SU-DHL-6 (cell line): Measurements from ENCODE around the gene RNF180.

Source experiments
- EZH2phosphoT487 ChIP-seq: fragments of 200-600 bp; sonication (generic), shearing (Covaris generic); conservative IDR thresholded peaks from 2 replicates; pipeline ENCODE4 v1.6.1; 2018; ENCODE audit warnings: mild to moderate bottlenecking, antibody characterized with exemption, low read length, moderate library complexity, mixed read lengths
- TF ChIP-seq, protein P1 (sequence below): fragments of 200-600 bp; sonication (generic); IDR thresholded peaks from one replicate; pipeline ENCODE4 v1.5.1; 2017; ENCODE audit warnings: antibody characterized with exemption, mild to moderate bottlenecking, low read length, moderate library complexity; ENCODE audit not compliant: insufficient read depth, poor library complexity, severe bottlenecking

DNA sequence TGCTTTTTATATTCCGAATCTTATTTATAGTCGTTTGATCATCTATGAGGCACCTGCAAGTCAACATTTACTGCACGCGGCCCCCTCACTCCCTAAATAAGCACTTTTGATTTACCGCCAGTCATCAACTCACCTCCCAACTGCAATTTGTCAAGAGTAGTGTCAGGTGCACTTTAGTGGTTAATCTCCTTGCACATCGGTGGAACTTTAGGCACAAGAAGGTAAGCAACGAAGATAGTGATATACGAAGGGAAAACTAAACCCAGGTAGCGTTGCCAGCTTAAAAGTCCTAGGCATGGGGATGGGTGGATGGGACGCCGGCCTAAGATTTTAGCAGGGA is 513 bp upstream of the RNF180 start:
- TF ChIP-seq, protein P1, sequence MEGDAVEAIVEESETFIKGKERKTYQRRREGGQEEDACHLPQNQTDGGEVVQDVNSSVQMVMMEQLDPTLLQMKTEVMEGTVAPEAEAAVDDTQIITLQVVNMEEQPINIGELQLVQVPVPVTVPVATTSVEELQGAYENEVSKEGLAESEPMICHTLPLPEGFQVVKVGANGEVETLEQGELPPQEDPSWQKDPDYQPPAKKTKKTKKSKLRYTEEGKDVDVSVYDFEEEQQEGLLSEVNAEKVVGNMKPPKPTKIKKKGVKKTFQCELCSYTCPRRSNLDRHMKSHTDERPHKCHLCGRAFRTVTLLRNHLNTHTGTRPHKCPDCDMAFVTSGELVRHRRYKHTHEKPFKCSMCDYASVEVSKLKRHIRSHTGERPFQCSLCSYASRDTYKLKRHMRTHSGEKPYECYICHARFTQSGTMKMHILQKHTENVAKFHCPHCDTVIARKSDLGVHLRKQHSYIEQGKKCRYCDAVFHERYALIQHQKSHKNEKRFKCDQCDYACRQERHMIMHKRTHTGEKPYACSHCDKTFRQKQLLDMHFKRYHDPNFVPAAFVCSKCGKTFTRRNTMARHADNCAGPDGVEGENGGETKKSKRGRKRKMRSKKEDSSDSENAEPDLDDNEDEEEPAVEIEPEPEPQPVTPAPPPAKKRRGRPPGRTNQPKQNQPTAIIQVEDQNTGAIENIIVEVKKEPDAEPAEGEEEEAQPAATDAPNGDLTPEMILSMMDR, result no peak
- TF ChIP-seq EZH2phosphoT487, result no peak
